ENCODE measurements around the gene OR2G6.
"Not testable (repeated sequence)": the region's sequence is repeated elsewhere in the genome, so short reads cannot be mapped to it uniquely, and the experiment has no call there.

The OR2G6 gene

DNA sequence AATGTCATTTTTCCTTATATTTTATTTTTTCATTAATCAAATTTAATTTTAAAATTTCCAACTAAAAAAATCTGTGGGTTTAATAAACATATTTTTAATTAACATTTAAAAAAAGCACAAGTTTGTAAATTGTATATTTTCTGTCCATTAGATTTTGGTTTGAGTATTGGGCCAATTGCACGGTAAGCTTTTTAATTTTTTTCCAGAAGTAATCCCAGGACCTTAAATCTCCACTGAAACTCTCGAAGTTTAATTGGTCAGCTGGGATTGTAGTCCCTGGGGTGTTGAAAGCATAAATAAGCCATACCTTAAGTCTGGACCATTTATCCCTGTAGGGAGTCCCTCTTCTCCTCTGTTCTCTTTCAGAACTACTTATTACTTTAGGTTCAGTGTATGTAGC is at the start of gene OR2G6:
OR2G6 (plus strand) TSS at position 301 of the 400 bp plus-strand sequence. CDS start 13,574 bp downstream, outside the sequence.
- DNase-seq (ENCODE audit: low read depth): not testable (repeated sequence)

DNA sequence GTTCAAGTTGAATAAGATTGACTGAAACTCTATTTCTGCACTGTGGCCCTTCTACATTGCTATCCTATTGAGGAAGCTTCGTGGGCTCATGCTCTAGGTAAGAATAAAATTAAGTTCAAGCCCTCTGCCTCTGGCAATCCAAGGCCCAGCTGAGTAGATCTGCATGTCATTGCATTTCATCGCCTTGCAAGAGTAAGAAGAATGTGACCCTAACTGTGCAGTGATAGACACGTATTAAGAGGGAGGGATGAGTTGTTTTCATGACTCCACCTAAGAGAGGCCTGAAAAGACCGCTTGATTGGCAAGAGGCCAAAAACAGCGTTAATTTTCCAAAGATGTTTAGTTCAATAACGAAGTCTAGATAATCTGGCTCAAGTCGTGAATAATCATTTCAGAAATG is 48.8 kb upstream of the OR2G6 start:
- not testable (repeated sequence) for DNase-seq (ENCODE audit: low read depth)

DNA sequence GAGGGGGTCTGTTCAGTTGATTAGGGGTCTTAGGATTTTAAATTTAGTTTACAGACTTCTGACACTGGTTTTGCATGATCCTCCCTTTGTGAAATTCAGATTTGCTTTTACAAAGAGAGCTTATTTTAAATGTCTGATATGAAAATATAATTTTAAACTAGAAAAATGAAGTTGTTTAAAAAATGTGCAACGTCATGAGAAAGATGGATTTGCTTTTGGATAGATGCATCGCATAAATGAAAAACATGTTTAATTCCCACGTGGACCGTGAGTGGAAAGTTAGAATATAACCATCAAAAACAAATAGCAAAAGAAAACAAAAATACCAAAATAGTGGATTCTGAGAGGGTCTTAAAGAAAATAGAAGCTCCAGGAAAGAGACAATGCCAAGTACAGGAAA is 36.7 kb upstream of the OR2G6 start:
- DNase-seq (ENCODE audit: low read depth): no peak

- not testable (repeated sequence) for DNase-seq (ENCODE audit: low read depth)
Measured at GRCh38 chr1:248472111-248472510, 35.8 kb upstream of the OR2G6 start.

DNA sequence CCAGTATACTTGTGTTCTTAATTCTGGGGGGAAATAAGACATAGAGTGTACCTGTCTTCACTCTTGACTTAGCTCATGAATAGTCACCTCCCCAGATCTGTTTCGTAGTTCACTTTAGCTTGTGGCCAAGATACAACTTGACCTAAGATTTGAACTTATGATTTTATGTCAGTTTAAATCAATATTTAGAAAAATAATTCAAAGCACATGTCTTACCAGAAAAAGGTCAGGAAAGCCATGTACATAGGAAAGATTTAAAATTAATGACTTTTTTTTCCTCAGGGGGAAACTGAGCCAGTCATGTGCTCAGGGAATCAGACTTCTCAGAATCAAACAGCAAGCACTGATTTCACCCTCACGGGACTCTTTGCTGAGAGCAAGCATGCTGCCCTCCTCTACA is 34.8 kb upstream of the OR2G6 start, which contains the start of gene OR2T3:
OR2T3 (plus strand) TSS at position 301 of the 400 bp plus-strand sequence; CDS start at position 301, 0 bp downstream.
- DNase-seq (ENCODE audit: low read depth): not testable (repeated sequence)

DNA sequence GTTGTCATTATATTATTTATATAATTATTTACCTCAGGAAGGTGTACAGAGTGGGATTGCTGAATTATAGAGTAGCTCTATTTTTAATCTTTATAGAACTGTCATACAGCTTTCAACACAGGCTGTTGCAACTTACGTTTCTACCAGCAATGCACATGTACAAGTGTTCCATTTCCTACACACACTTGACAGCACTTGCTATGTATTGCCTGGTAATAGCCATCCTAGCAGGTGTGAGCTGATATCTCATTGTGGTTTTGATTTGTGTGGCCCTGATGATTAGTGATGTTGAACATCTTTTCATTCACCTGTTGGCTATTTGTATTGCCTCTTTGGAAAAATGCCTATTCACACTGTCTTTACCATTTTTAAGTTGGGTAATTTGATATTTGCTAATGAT is 32.2 kb upstream of the OR2G6 start:
- DNase-seq (ENCODE audit: low read depth): not testable (repeated sequence)

DNA sequence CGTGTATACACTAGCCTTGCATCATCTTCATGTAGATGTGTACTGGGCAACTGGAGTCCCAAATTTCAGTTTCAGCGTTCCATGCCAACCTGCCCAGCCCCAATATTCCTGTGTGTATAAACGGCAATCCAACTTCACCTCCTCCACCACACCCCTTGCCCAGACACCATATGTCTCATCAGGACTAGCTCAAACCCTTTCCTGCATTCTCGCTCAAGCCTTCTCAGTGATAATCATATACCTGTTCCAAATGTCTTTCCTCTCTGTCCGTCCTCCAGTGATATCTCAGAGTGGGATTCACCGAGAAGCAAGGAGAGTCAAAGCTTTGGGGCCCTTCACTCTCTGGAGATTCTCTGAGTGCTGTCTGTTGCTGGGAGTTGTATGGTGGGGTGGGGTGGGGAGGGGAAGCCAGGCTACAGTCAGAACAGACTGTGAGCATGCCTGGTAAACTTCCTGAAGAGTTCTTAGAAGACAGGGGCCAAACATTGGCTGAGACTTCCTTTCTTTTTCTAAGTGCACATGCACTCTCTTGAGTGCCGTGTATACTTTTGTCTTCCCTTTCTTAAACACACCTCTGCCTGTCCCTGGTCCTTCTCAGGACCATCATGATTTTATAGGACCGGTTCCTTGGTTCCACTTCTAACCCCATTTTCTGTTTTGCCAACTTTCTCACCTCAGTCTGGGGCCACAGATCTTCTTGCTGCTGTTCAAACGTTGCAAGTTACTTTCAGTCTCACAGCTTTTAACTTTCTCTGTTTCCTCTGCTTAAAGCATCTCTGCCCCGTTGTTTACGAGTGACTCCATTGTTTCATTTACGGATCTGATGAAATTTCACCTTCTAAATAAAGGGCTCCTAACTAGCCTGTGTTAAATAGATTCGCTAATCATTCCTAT is 25.9 kb upstream of the OR2G6 start:
- DNase-seq (ENCODE audit: low read depth): not testable (repeated sequence)

DNA sequence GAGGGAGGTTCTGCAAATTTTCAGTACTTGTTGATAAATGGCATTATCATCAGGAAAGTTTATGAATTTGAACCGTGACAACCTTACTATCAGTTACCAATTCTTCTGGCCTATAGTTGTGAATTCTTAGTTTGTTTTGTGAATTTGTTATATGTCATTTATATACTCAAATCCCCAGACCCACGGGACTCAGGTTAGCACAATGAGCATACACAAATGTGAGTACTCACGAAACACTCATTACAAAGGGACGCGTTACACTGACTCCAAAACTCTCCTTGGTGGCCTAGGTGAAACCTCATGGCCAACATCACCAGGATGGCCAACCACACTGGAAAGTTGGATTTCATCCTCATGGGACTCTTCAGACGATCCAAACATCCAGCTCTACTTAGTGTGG is 19.6 kb upstream of the OR2G6 start, which contains the start of gene OR2T5:
OR2T5 (plus strand) TSS at position 301 of the 400 bp plus-strand sequence; CDS start at position 301, 0 bp downstream.
- not testable (repeated sequence) for DNase-seq (ENCODE audit: low read depth)

DNA sequence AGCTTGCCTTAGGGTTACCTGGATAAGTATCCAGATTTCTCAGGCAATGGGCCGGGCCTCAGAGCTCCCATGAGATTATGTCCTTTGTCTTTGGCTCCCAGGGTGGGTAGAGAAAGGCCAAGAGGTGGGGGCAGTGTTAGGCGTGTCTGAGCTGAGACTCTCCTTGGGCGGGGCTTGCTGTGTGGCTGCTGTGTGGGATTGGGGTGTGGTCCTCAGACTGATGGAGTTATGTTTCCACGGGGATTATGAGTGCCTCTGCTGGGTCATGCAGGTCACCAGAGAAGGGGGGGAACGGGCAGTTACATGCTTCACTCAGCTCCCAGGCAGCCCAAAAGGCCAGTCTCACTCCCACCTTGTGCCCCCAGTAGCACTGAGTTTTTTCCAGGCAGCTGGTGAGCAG is 11.2 kb upstream of the OR2G6 start:
- DNase-seq (ENCODE audit: low read depth): not testable (repeated sequence)

GRCh38 chr1:248500305-248501035 is 7.4 kb upstream of the OR2G6 start:
- not testable (repeated sequence) for DNase-seq (ENCODE audit: low read depth)

DNA sequence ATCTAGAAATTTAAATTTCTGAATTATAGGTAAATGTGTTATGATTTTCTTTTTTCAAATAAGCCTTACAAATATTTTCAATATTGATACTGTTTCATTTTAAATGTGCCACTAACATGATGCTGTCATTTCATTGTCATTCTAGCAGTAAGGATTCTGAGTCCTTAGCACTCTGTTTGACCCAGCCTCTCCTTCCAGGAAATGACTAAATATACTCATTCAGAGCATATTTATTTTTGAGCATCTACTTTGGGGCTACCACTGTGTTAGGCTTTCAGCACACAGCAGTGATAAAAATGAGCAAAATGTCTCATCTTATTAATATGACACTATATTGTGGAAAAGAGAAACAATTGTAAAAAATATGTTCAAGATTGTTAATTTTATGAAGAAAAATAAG is 2.3 kb downstream of the OR2G6 start:
- not testable (repeated sequence) for DNase-seq (ENCODE audit: low read depth)

- DNase-seq (ENCODE audit: low read depth): no peak
Measured at GRCh38 chr1:248521856-248522255, 14.0 kb downstream of the OR2G6 start.

DNA sequence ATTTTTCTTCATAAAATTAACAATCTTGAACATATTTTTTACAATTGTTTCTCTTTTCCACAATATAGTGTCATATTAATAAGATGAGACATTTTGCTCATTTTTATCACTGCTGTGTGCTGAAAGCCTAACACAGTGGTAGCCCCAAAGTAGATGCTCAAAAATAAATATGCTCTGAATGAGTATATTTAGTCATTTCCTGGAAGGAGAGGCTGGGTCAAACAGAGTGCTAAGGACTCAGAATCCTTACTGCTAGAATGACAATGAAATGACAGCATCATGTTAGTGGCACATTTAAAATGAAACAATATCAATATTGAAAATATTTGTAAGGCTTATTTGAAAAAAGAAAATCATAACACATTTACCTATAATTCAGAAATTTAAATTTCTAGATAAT is 29.6 kb downstream of the OR2G6 start:
- not testable (repeated sequence) for DNase-seq (ENCODE audit: low read depth)

DNA sequence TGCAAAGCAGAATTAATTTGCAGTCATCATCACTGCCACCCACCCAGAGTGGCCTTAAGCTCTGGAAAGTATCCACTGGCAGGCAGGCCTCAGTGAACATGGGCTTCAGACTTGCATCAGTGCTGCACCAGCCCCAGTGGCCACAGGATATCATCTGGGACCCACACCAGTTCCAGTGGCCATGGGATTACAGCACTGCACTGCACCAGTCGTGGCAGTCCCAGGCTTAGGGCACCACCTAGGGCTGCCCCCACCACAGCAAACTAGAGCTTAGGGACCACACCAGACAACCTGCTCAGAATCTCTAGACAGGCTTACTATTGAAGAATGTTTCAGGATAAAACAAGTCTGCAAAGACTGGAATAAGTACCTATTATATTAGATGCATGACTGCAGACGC is 39.5 kb downstream of the OR2G6 start:
- DNase-seq (ENCODE audit: low read depth): not testable (repeated sequence)

- DNase-seq (ENCODE audit: low read depth): not testable (repeated sequence)
Measured at GRCh38 chr1:248551027-248551426, 43.2 kb downstream of the OR2G6 start.

- DNase-seq (ENCODE audit: low read depth): not testable (repeated sequence)
Measured at GRCh38 chr1:248562672-248563071, 54.8 kb downstream of the OR2G6 start, which contains the start of gene OR2T29. Gene OR2T29 (minus strand): TSS chr1:248562772. CDS start chr1:248559491, 3,281 bp downstream.

GRCh38 chr1:248565530-248566373 is 57.9 kb downstream of the OR2G6 start:
- not testable (repeated sequence) for DNase-seq (ENCODE audit: low read depth)

- DNase-seq (ENCODE audit: low read depth): not testable (repeated sequence)
Measured at GRCh38 chr1:248569049-248569448, 61.2 kb downstream of the OR2G6 start.

DNA sequence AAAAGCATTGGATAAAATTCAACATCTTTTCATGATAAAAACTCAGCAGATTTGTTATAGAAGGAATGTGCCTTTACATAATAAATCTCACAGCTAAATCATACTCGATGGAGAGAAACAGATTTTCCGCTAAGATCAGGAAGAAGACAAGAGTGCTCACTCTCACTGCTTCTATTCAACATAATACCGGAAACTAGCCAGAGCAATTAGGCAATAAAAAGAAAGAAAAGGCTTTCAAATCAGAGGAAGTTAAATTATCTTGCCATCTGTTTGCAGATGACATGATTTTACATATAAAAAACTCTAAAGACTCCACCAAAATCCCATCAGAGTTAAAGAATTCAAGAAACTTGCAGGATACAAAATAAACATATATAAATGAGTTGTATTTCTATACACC is 62.9 kb downstream of the OR2G6 start:
- DNase-seq (ENCODE audit: low read depth): not testable (repeated sequence)

DNA sequence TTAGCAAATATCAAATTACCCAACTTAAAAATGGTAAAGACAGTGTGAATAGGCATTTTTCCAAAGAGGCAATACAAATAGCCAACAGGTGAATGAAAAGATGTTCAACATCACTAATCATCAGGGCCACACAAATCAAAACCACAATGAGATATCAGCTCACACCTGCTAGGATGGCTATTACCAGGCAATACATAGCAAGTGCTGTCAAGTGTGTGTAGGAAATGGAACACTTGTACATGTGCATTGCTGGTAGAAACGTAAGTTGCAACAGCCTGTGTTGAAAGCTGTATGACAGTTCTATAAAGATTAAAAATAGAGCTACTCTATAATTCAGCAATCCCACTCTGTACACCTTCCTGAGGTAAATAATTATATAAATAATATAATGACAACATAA is 64.2 kb downstream of the OR2G6 start:
- not testable (repeated sequence) for DNase-seq (ENCODE audit: low read depth)

GRCh38 chr1:248573856-248574255 is 66.0 kb downstream of the OR2G6 start:
- not testable (repeated sequence) for DNase-seq (ENCODE audit: low read depth)

Data from activated gamma-delta T cell treated with anti-CD3 and anti-CD28 coated beads, Interleukin-2, amount 50 U/mL, for 16 hours (primary cell).